Measurements from ENCODE around the gene ATP2A3.

- TF ChIP-seq POLR2A (IDR thresholded peaks at IDR 0.05) (no peak), CTCF (IDR thresholded peaks at IDR 0.05) (no peak)
Observed at GRCh38 chr17:3957735-3958599, 6.3 kb downstream of the ATP2A3 start.

Data from heart left ventricle (tissue), 13 donors.